OCI-LY7 (cell line): ENCODE measurements around the gene CDH23. TPM values are rescaled to one million over a fixed set of nuclear protein-coding genes. Genes with fewer than 3 reads are reported as not detected.

Experiments used
- BruUV-seq: library from RNA; stranded (reverse); fragments of 400-500 nt; replicated peaks from 2 replicates; lab custom pipeline; 2021; lab: Mats Ljungman, UMichigan
- CTCF ChIA-PET: fragments of 300-600 bp; sonication (Branson Sonifier 250); formaldehyde crosslinking; loops from one replicate; lab custom pipeline; 2022; ENCODE audit warnings: antibody characterized with exemption; ENCODE audit not compliant: unreplicated experiment; lab: Charles Lee
- POLR2A ChIA-PET: fragments of 300-600 bp; sonication (Branson Sonifier 250); formaldehyde crosslinking; loops from one replicate; lab custom pipeline; 2022; ENCODE audit warnings: antibody characterized with exemption; lab: Charles Lee
- DNase-seq: peaks from one replicate; pipeline ENCODE4 v3.0.0-alpha.2; 2015; ENCODE audit warnings: low spot score
- H2AFZ ChIP-seq: fragments of 200-600 bp; sonication (generic), shearing (Covaris generic); 2 replicates; pipeline ENCODE4 v1.6.1; 2014; ENCODE audit warnings: mild to moderate bottlenecking, antibody characterized with exemption, low read length, moderate library complexity
- H3K27ac ChIP-seq: fragments of 200-600 bp; sonication (generic); 2 replicates; pipeline ENCODE4 v1.5.1; 2014; ENCODE audit warnings: mixed run types, low read depth, mild to moderate bottlenecking, moderate library complexity, low read length, inconsistent platforms; ENCODE audit not compliant: poor library complexity, severe bottlenecking
- H3K36me3 ChIP-seq: fragments of 200-600 bp; sonication (generic); 2 replicates; pipeline ENCODE4 v1.6.1; 2014; ENCODE audit warnings: mild to moderate bottlenecking, antibody characterized with exemption, low read length, moderate library complexity, mixed read lengths; ENCODE audit not compliant: insufficient read depth
- H3K4me1 ChIP-seq: fragments of 200-600 bp; sonication (generic); 2 replicates; pipeline ENCODE4 v1.5.1; 2014; ENCODE audit warnings: mild to moderate bottlenecking, low read length; ENCODE audit not compliant: insufficient read depth, poor library complexity, severe bottlenecking
- H3K4me2 ChIP-seq: fragments of 200-600 bp; sonication (generic); 2 replicates; pipeline ENCODE4 v1.6.1; 2014; ENCODE audit warnings: mild to moderate bottlenecking, low read length
- H3K4me3 ChIP-seq: fragments of 200-600 bp; sonication (generic); 2 replicates; pipeline ENCODE4 v1.5.1; 2014; ENCODE audit warnings: mild to moderate bottlenecking, low read depth, low read length; ENCODE audit not compliant: poor library complexity, severe bottlenecking
- H3K79me2 ChIP-seq: fragments of 200-600 bp; sonication (generic); 2 replicates; pipeline ENCODE4 v1.6.1; 2016; ENCODE audit warnings: low read depth, mild to moderate bottlenecking, low read length, moderate library complexity, mixed read lengths; ENCODE audit not compliant: insufficient read depth
- H3K9me2 ChIP-seq: fragments of 200-600 bp; sonication (generic); 2 replicates; pipeline ENCODE4 v1.6.1; 2016; ENCODE audit warnings: mild to moderate bottlenecking, low read length, mixed read lengths; ENCODE audit not compliant: insufficient read depth
- H3K9me3 ChIP-seq: fragments of 200-600 bp; sonication (generic); 2 replicates; pipeline ENCODE4 v1.6.1; 2014; ENCODE audit warnings: mild to moderate bottlenecking, mixed run types, low read length, mixed read lengths
- H4K20me1 ChIP-seq: fragments of 200-600 bp; sonication (generic); 2 replicates; pipeline ENCODE4 v1.6.1; 2014; ENCODE audit warnings: mild to moderate bottlenecking, antibody characterized with exemption, low read length, moderate library complexity, mixed read lengths; ENCODE audit not compliant: insufficient read depth
- CTCF ChIP-seq: fragments of 200-600 bp; sonication (generic); conservative IDR thresholded peaks from 2 replicates; pipeline ENCODE4 v1.5.1; 2014; ENCODE audit warnings: mild to moderate bottlenecking, antibody characterized with exemption, low read length, moderate library complexity, mixed read lengths
- EZH2phosphoT487 ChIP-seq: fragments of 200-600 bp; sonication (generic); IDR thresholded peaks from 2 replicates; pipeline ENCODE4 v1.6.1; 2018; ENCODE audit warnings: low read depth, borderline replicate concordance, mild to moderate bottlenecking, mixed run types, antibody characterized with exemption, low read length, moderate library complexity, mixed read lengths
- intact Hi-C: fragments of 100-400 bp; cut with micrococcal nuclease; formaldehyde crosslinking; loops from one replicate; pipeline ENCODE4 v1.10.0; 2022; ENCODE audit not compliant: unreplicated experiment
- total RNA-seq, 2 experiments: library from RNA; depleted of rRNA in 1 of 2; stranded (reverse); fragments of >200 nt in 1 of 2; shearing (Covaris generic) in 1 of 2; gene quantifications; 2 replicates each; pipeline ENCODE4 v1.2.3, GENCODE V29; 2014 to 2022

Gene CDH23
- total RNA-seq, 2 experiments from 2014 or later, result 0.92 to 9.9 TPM

- no peak overlapping the region for H3K4me3 ChIP-seq
- no TSS peak for BruUV-seq
- no peak for TF ChIP-seq EZH2phosphoT487
- TF ChIP-seq CTCF, result no peak
- ChIA-PET CTCF (interaction anchor here (1.2 kb wide), 1 partner anchor 10 kb away, joined by 3 read pairs; no protein-coding TSS in a partner anchor), POLR2A (interaction anchor here (0.6 to 1.8 kb wide), 4 partner anchors 8 to 15 kb away, joined by 3 to 4 read pairs (median 4); no protein-coding TSS in a partner anchor)
- peaks cover 100% of the 10 kb centered on the region for H3K79me2 ChIP-seq
- H3K4me1 ChIP-seq, result peaks cover 73% of the 10 kb centered on the region
- peaks cover 12% of the 10 kb centered on the region for H3K36me3 ChIP-seq
- peaks cover 33% of the 10 kb centered on the region for H4K20me1 ChIP-seq
- H3K27ac ChIP-seq, result no peak overlapping the region
- no peak overlapping the region for H2AFZ ChIP-seq
- H3K9me3 ChIP-seq, result no peaks in the 10 kb centered on the region
- H3K4me2 ChIP-seq, result no peak overlapping the region
- H3K9me2 ChIP-seq, result no peaks in the 10 kb centered on the region
- DNase-seq, result no peak
- intact Hi-C loops, result no loop called here
Observed at GRCh38 chr10:71845410-71846405, 449.0 kb downstream of the CDH23 start.

- Histone ChIP-seq H3K4me3 (no peak overlapping the region), H3K4me2 (0 out of 2 replicates have a peak overlapping the region, but pooled peaks have one; percentile 4)
- BruUV-seq, result no TSS peak
Observed at GRCh38 chr10:71846816-71847215, 450.1 kb downstream of the CDH23 start.

More at GRCh38 chr10:71846816-71847215, 450.1 kb downstream of the CDH23 start:
- peaks cover 92% of the 10 kb centered on the region for H3K79me2 ChIP-seq
- CTCF ChIA-PET, result no interaction called here
- POLR2A ChIA-PET, result interaction anchor here (1.0 kb wide), 1 partner anchor 12 kb away, joined by 3 read pairs; no protein-coding TSS in a partner anchor
- intact Hi-C loops, result no loop called here
- H4K20me1 ChIP-seq, result peaks cover 27% of the 10 kb centered on the region
- DNase-seq, result peak; percentile 21
- TF ChIP-seq CTCF (no peak), EZH2phosphoT487 (no peak)
- no peak overlapping the region for H3K27ac ChIP-seq
- peaks cover 12% of the 10 kb centered on the region for H3K36me3 ChIP-seq
- no peaks in the 10 kb centered on the region for H3K9me3 ChIP-seq
- H3K9me2 ChIP-seq, result no peaks in the 10 kb centered on the region
- H2AFZ ChIP-seq, result no peak overlapping the region
- peaks cover 69% of the 10 kb centered on the region for H3K4me1 ChIP-seq
